Measurements from ENCODE around the gene EEFSEC. TPM values are rescaled to one million over a fixed set of nuclear protein-coding genes. Genes with fewer than 3 reads are reported as not detected.

The EEFSEC gene
- total and polyA plus RNA-seq, 12 donors: 5.5 to 15.6 (median 10.4) TPM

DNA sequence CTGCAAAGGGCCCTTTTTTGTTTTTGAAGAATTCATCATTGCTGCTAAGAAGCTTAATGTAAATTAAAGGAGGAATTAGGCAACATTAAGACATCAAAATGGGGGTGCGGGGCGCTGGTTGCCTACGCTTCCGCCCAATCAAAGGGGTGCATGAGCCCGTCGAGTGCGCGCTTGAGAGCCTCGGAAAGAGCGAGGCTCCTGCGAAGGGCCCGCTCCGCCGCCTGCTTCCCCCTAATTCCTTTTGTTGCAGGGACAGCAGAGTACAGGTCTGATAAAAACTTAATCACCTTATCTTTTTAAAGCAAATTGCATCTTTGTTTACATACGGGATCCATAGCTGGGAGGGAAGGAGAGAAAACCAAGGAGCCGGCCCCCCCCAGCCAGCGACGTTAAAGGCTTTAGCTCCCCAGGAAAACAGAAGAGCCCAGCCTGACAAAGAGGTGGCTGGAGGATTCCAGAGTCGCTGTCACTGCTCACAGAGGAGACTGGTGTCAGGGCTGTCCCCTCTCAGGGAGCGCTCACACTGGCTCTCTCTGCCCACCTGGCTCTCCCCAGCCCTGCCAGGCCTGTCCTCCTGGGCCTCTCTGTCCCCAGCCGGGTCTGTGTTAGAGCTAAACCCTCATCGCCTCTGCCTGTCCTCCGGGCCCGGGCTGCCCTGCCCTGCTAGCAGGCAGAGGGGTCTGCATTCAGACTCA, 246.1 kb downstream of the EEFSEC start:
- H3K4me3 ChIP-seq: no peak overlapping the region
- H3K4me1 ChIP-seq (replicated peaks in 1 of 2): peaks cover 0 to 17% of the 10 kb centered on the region in 2 donors
- 90 to 95% (median 93%) methylated on average over 19 to 24 of the region's 24 CpGs for WGBS, 4 donors
- no peaks in the 10 kb centered on the region for H3K9me3 ChIP-seq (replicated peaks in 1 of 3)
- intact Hi-C loops (cut with DNase I): no loop called here
- no peak overlapping the region for H3K27ac ChIP-seq
- no peaks in the 10 kb centered on the region for H3K36me3 ChIP-seq (replicated peaks in 1 of 2)
- DNase-seq: no peak
- TF ChIP-seq, protein P1, sequence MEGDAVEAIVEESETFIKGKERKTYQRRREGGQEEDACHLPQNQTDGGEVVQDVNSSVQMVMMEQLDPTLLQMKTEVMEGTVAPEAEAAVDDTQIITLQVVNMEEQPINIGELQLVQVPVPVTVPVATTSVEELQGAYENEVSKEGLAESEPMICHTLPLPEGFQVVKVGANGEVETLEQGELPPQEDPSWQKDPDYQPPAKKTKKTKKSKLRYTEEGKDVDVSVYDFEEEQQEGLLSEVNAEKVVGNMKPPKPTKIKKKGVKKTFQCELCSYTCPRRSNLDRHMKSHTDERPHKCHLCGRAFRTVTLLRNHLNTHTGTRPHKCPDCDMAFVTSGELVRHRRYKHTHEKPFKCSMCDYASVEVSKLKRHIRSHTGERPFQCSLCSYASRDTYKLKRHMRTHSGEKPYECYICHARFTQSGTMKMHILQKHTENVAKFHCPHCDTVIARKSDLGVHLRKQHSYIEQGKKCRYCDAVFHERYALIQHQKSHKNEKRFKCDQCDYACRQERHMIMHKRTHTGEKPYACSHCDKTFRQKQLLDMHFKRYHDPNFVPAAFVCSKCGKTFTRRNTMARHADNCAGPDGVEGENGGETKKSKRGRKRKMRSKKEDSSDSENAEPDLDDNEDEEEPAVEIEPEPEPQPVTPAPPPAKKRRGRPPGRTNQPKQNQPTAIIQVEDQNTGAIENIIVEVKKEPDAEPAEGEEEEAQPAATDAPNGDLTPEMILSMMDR (IDR thresholded peaks at IDR 0.05): no peak
- no peak for TF ChIP-seq POLR2A (IDR thresholded peaks at IDR 0.05)
- H3K27me3 ChIP-seq: no peaks in the 10 kb centered on the region

DNA sequence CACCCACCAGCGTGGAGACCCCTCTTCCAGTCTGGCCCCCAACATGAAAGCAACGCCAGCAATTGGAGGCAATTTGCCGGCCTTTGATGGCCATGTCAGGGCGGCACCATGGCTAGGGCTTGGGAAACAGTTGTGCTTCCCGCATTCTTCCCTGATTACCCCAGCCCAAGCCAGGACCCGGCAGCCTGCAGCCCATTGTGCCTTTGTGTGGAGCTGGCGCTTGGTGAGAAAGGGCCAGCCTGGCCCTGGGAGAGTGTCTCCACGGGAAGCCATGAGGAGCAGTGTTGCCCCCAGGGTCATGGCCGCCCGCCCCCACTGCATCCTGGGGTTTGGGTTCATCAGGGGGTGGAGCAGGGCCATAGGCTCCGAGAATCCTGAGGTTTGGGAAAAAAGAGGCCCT, 247.4 kb downstream of the EEFSEC start:
- Histone ChIP-seq H3K27me3 (no peaks in the 10 kb centered on the region), H3K36me3 (replicated peaks in 1 of 2) (no peaks in the 10 kb centered on the region), H3K4me1 (replicated peaks in 1 of 2) (peaks cover 0 to 5% of the 10 kb centered on the region in 2 donors), H3K4me3 (no peak overlapping the region), H3K27ac (no peak overlapping the region), H3K9me3 (replicated peaks in 1 of 3) (no peaks in the 10 kb centered on the region)
- WGBS, 4 donors: 85 to 95% (median 92%) methylated on average over 5 to 11 of the region's 11 CpGs
- no peak for DNase-seq
- intact Hi-C loops (cut with DNase I): no loop called here
- no peak for TF ChIP-seq POLR2A (IDR thresholded peaks at IDR 0.05)

DNA sequence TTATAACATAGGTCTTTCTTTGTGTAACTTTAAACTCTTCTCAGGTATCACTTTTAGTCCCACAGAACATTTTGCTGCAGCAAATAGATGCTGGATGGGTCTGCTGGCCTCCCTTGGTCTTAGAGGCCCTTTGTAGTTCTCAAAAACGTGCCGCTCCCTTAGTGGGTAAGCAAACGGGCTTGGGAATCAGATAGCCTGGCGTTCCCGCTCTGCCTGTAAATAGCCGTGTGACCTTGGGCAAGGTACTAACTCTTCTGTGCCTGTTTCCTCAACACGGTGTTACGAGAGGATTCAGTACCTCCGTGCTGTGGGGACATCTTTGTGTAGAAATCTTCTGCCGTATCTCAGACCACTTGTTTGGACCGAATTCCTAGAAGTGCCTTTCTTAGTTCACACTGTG, 249.0 kb downstream of the EEFSEC start:
- intact Hi-C loops (cut with DNase I): no loop called here
- no peak overlapping the region for H3K27ac ChIP-seq
- H3K27me3 ChIP-seq: no peaks in the 10 kb centered on the region
- H3K4me1 ChIP-seq (replicated peaks in 1 of 2): no peaks in the 10 kb centered on the region
- TF ChIP-seq POLR2A (IDR thresholded peaks at IDR 0.05): no peak
- TF ChIP-seq, protein P1 (IDR thresholded peaks at IDR 0.05): no peak
- H3K9me3 ChIP-seq (replicated peaks in 1 of 3): no peaks in the 10 kb centered on the region
- H3K4me3 ChIP-seq: no peak overlapping the region
- DNase-seq: no peak
- H3K36me3 ChIP-seq (replicated peaks in 1 of 2): no peaks in the 10 kb centered on the region
- 88 to 96% (median 92%) methylated on average over 11 of the region's 11 CpGs for WGBS, 4 donors

DNA sequence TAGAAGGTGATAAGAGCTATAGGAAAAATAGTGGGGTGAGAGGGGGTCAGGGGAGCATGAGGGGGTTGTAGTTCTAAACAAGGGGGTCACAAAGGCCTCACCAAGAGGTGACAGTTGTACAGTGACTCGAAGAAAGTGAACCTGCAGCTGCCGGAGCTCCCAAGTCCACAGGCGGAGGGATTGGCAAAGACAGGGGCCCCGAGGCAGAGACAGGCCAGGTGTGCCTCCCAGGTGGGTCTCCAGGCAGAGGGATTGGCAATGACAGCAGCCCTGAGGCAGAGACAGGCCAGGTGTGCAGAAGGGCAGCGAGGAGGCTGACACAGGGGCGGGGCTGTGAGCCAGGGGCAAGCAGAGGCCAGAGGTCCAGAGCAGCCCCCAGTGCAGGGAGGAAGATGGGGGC, 249.7 kb downstream of the EEFSEC start:
- intact Hi-C loops (cut with DNase I): no loop called here
- H3K9me3 ChIP-seq (replicated peaks in 1 of 3): no peaks in the 10 kb centered on the region
- no peak overlapping the region for H3K27ac ChIP-seq
- no peaks in the 10 kb centered on the region for H3K27me3 ChIP-seq
- WGBS, 4 donors: 88 to 97% (median 94%) methylated on average over 6 of the region's 6 CpGs
- no peak for DNase-seq
- no peaks in the 10 kb centered on the region for H3K36me3 ChIP-seq (replicated peaks in 1 of 2)
- H3K4me3 ChIP-seq: no peak overlapping the region
- no peaks in the 10 kb centered on the region for H3K4me1 ChIP-seq (replicated peaks in 1 of 2)
- TF ChIP-seq POLR2A (IDR thresholded peaks at IDR 0.05): no peak
- TF ChIP-seq, protein P1 (IDR thresholded peaks at IDR 0.05): no peak

All from adrenal gland (tissue), 12 donors.